K562 (cell line): ENCODE measurements around the gene OR56B1.
"Not testable (repeated sequence)": the region's sequence is repeated elsewhere in the genome, so short reads cannot be mapped to it uniquely, and the experiment has no call there.

Source experiments
- NFE2L1 ChIP-seq: fragments of 450-650 bp; IDR thresholded peaks from 2 replicates; pipeline ENCODE4 v1.6.1; 2016; ENCODE audit warnings: missing genetic modification characterization, low read depth, mild to moderate bottlenecking, missing compliant biosample characterization, moderate library complexity, borderline replicate concordance
- SRF ChIP-seq, 2 experiments: fragments of 250-450, 450-650 bp in 1 of 2; sonication (Bioruptor Pico) in 1 of 2; sonication (generic) in 1 of 2; formaldehyde crosslinking; IDR thresholded peaks; 2 replicates each; pipeline versions ENCODE4 v1.5.0 to v1.5.1; 2020 to 2022; ENCODE audit warnings: mild to moderate bottlenecking in 1 of 2, missing genetic modification reagents in 1 of 2
- ZBTB8A ChIP-seq: fragments of 450-650 bp; IDR thresholded peaks from 2 replicates; pipeline ENCODE4 v1.6.1; 2018; ENCODE audit warnings: mild to moderate bottlenecking, moderate library complexity; ENCODE audit not compliant: partially characterized antibody
- ZEB2 ChIP-seq: fragments of 450-650 bp; IDR thresholded peaks from 2 replicates; pipeline ENCODE4 v1.6.1; 2016
- ZNF282 ChIP-seq: sonication (generic); formaldehyde crosslinking; IDR thresholded peaks from 2 replicates; pipeline ENCODE4 v1.8.1; 2023; ENCODE audit warnings: missing genetic modification reagents

DNA sequence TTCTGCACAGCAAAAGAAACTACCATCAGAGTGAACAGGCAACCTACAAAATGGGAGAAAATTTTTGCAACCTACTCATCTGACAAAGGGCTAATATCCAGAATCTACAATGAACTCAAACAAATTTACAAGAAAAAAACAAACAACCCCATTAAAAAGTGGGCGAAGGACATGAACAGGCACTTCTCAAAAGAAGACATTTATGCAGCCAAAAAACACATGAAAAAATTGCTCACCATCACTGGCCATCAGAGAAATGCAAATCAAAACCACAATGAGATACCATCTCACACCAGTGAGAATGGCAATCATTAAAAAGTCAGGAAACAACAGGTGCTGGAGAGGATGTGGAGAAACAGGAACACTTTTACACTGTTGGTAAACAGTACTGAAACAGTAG is 19.7 kb upstream of the OR56B1 start:
- not testable (repeated sequence) for TF ChIP-seq NFE2L1; ZEB2; ZNF282 (CRISPR knock-in tag); SRF (CRISPR knock-in tag; IDR thresholded peaks at IDR 0.05); ZBTB8A
